Medulla oblongata (tissue), 1 donor: ENCODE results near the gene MST1R.
A peak's percentile ranks its signal among the peaks of the same experiment; 100 is the strongest.

Source experiments
- DNase-seq: peaks from one replicate; pipeline ENCODE4 v3.0.0-alpha.2; 2015; ENCODE audit errors: extremely low spot score

The MST1R gene

DNA sequence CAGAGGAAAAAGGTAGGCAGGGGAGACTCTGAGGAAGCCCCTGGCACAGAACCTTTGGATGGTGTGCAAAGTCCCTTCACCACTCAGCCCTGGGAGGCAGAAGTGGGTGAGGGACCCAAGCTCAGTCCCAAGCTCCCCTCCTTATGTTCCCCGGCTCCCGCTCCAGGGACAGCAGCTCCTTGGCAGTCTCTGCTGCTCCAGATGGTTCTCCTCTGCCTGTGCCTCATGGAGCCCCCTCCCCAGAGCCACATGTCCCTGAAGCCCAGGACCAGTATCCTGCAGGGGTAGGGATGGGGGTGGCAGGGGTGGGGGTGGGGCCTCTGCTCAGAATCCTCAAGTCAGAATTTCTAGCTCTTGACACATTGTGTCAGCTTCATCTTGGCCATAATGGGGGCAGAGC is 26.0 kb downstream of the MST1R start:
- no peak for DNase-seq

DNA sequence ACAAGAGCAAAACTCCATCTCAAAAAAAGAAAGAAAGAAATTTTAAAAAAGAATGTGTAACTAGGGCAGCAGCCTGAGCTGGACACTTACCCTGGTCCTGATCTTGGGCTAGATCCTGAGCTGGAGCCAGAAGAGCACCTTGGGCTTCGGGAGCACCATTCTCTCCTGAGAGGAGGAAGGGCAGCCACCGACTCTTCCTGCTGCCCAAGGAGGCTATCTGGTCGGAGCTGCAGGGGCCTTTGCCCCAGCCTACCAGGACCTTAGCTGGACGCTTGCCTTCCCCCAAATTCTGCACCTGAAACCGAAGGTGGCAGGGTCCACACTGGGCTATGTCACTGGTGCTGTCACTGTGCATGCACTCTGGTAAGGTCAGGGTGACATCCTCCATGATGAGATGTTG is 27.1 kb downstream of the MST1R start:
- DNase-seq: no peak

DNA sequence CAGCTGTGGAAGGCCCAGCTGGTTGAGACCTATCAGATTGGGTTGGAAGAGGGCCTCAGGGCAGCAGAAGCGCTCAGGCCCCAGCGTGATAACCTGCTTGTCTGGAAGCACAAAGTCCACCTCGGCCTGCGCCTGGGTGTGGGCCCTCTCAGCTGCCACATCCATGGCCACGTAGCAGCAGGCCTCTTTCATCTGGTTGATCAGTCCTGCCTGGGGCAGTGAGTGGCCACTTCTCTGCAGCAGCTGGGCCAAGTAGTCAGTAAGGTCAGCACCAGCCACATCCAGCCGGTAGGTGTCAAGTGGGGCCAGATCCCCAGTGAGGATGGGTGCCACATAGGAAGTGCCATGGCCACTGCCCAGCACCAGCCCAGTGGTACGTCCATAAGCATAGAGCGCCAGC is 30.1 kb downstream of the MST1R start:
- no peak for DNase-seq

DNA sequence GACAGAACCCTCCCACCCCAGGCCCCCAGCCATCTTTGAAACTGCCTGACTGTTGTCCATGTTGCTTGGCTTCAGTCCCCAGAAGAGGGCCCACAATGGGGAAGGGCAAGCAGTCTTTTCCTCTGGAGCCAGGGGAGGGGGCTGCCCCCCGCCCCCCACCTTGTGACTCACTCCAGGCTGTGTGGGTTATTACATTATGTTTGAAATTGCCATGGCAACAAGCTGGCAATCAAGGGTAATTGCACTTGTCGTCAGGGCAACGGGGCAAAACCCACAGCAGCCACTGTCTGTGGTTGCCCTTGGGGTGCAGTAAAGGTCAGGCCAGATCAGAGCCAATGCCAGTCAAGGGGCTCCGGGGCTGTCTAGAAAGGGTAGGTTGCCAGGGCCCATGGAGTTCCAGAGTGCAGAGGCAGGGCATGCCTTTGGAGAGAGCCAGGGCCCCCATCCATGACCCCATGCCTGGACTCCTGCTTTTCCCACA is 30.8 kb downstream of the MST1R start:
- no peak for DNase-seq

DNA sequence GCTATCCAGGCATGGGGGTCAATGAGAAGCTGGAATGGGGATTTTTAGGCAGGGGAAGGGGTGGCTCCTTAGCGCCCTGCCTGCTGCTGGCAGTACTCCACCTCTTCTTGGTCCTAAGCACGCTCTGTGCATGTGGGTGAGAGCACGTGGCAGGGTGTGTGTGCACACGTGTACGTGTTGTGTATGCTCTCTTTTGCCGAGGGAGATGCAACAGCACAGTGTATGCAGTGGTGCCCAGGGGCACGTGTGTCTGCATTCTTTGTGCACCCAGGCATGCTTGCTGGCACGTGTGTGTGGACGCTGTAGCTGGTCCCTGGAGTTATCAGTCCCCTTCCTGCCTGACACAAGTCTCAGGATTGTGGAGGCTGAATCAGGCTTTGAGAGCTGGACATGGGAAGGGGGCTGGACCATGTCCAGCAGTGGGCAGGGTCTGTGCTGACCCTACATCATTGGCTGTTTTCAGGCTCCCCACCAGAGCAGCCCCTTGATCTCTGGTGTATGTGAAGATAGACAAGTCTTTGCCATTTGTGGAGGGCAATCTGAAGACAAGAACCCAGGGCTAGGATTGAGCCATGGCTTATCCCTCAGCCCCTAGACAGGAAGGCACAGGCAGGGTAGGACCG is 32.0 kb downstream of the MST1R start:
- DNase-seq: no peak

DNA sequence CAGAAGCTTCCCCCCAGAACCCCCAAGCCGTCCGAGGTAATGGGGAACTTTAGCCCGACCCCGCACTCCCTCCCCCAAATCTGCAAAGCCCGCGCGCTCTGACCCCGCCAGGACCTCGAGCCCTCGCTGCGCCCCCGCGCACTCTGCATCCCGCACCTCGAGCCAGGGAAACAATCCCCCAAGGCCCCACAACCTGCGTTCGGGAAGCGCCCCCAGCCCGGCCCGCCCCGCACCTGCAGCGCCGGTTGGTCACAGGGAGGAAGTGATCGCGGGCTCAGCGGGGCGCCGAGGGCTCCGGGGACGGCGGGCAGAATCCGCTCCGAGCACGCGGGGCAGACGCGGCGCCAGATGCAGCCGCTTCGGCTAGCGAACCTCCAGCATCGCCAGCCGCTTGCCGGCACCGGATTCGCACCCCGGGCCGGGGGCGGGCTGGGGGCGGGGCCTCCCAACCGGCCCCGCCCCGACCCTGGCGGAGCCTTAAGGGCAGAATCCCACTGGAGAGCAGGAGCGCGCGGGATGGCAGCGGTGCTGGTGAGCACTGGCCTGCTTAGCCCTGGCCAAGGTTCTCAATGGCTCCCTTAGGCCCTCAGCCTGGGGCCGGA is 34.0 kb downstream of the MST1R start, which contains the start of gene CAMKV:
CAMKV (minus strand) TSS at position 382 of the 602 bp plus-strand sequence. CDS start 7,518 bp downstream, outside the sequence.
- no peak for DNase-seq

DNA sequence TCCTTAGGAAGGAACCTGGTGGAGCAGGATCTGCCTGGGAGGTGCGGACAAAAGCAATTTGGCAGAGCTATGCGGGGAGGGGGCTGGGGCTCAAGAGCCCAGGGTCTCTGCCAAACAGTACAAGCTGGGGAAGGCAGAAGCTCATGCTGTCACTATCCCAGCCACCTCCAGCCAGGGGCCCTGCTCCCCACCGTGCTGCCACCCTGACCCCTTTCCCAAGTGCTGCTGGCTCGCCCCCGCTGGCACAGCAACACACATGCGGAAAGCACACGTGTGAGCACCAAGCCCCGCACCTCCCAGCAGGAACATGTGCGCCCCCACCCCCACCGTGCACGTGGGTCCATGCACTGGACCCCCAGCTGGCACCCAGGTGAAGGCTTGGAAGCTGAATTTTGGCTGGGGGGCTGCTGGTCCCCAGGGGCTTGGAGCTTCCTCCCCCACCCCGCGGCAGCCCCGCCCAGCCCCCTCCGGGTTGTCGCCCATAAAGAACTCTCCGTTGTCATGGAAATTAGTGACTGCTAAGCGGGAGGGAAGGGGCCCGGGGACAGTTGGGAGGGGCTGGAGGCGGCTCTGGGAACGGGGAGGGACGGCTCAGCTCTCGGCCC is 34.7 kb downstream of the MST1R start:
- DNase-seq: no peak

DNA sequence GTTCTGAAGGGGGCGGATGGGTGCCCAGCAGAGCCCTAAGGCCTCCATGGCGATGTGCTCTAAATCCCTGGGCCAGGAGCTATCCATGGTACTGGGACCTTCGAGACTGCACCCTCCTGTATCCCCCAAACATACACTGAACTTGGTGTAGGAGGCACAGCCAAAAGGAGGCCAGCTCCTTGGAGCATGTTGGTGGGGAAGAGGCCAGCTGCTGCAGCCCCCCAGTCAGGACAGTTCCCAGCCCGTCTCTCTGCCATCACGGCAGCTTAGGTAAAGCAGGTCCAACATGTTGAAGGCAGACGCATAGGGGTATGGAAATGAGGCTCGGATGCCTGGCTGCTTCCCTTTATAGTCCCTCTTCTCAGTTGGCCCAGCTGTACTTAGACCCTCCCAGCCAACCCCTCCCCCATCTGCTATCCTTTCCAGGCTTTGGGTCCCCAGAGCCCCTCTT is 35.8 kb downstream of the MST1R start:
- DNase-seq: no peak

DNA sequence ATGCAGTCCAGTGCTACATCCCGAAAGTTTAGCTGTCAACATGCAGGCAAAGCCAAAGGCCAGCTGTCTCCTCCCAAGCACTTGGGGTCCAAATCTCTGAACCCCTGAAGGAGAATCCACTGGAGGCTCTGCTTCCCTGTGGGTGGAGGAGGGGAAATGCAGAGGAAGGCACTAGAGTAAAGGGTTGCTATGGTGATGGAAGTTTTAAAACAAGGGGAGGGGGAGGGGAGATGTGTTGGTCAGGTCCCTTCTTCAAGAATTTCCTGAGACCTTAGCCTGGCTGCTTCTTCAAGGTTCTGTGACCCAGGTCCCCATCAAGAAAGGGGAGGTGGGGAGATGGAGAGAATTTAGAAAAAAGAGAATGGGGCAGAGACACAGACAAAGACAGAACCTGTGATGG is 36.3 kb downstream of the MST1R start:
- no peak for DNase-seq

DNA sequence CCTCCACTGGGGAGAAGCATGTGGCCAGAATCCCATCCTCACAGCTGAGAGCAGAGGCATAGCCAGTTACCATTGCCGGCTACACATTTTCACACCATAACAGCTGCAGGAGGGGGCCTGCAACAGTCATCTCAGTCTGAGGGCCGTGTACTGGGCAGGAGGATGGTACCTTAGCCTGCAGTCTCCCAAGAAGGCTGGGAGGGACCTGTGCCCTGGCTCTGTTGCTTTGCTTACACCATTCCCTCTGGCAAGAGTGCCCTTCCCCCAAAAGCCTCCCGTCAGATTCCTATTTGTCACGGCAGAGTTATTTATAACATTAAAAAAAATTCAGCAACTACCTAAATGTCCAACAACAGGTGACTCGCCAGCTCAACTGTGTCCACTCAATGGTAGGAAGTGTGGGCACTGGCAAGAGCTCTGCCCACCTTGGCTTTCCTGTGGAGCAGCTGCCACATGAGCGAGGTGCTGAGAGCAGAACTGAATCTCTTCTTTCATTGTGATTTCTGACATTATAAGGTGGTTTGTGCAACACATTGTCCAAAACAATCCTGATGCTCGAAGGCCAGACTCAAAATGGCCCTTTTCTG is 38.4 kb downstream of the MST1R start:
- no peak for DNase-seq

DNA sequence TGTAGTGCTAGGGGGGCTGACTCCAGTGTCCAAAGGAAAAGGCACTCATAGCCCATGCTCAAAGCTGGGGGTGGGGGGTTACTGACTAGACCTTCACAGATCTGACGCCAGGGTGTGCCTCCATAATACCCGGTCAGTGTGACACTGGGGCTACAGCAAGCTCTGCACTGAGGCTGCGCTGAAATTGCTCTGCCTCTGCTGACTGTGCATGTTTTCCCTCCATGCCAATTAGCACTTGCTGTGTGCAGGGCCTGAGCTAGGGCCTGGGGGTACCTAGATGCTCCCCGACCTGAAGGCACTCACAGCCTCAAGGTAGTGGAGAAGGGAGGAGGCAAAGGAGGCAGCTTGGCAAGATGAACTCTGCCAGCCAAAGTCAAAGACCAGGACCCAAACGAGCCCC is 39.2 kb downstream of the MST1R start:
- no peak for DNase-seq

DNA sequence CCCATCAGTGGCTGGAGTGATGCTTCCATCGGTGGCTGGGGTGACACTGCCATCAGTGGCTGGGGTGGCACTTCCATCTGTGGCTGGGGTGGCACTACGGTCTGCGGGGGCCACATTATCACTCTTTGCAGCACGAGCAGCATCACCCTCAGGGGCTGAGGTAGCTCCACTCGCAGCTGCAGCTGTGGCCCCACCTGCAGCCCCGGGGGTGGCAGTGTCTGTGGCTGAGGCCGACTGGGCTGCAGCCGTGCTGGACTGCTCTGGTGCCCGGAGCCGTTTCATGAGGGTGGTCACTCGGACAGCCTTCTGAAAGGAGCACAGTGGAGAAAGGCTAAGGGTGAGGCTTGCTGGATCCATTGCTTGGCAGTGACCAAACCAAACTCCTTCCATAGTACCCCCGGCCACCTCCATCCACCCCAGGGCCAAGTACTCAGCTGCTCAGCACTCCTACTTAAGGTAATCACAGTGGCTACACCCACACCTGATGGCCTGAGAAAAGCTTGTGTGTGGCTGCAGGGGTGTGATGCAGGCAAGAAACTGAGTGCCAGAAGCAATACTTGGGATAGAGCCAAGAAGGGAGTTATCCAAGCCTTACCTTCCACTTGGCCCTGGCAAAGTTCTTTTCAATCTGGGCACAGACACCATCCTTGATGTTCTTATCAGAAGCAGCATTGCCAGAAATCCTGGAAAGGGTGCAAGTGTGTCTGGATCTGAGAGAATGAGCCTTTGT is 43.9 kb downstream of the MST1R start:
- no peak for DNase-seq

DNA sequence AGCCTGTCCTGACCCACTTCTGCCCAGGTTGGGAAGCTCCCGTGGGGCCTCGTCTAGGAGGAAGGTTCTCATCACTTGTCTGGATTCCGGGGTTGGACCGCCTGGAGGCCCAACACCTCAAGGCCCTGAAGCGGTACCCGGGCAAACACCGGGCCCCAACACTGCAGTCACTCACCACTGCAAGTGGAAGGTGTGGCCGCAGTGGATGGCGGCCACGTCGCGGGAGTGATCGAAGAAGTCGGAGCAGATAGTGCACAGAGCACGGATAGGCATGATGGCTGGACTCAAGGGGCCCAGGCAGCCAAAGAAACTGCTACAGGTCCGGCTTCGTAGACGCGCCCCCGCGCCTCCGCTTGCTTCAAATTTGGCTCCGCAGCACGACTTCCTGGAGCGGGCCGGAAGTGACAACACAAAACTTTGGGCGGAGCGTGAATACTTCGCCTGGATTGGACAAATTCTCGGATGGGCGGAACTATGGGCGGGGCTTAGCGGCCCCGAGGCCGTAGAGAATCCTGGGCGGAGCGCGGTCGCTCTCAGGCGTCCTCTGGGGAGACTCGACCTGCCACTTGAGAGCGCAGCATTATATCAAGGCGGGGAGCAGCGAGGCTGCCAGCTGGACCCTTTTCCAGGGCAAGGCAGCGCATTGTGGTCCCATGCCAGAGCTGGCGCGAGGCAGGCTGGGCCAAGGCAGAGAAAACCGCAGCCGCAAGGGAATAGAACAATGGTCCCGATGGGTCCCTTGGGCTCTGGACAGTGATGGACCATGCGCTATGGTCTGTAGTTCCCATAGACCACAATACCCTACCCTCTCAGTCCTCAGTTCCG is 47.3 kb downstream of the MST1R start, which contains the start of gene TRAIP:
TRAIP (minus strand) TSS at position 384 of the 825 bp plus-strand sequence; CDS start at position 273, 111 bp downstream.
- DNase-seq: peak; percentile 97

DNA sequence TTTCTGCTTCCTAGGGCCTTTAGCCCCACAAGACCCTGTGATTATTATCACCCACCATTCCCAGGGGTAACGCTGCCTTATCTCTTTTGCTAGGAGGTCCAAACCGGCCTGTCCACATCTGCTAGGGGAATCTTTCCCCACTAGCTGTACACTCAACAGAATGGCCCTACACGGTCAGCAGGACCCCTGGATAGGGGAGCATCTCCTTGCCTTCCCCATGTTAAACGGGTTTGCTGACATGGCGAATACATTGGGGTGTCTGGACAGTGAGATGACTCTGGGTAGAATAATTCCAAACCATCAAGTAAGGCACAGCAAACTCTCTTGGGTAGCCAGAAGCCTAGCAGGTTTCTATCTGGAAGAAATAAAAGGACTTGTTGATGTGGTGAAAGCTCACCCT is 48.0 kb downstream of the MST1R start:
- DNase-seq: no peak

DNA sequence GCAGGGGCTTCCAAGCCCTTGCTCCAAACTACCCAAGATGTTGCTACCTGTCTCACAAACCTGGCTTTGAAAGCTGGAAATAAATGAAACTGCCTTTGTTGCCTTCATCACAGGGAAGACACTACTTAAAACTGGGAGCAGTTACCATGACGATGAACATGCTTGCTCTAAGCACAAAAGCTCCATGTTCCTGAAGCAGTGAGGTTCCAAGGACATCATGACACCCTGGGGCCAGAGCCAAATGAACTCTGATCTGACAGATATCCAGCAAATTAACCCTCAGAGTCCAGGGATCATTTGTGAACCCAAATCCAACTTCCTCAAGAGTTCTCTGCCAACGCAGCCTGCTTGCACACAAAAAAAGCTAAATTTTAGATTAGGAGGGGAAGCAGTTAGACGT is 58.0 kb downstream of the MST1R start:
- no peak for DNase-seq

DNA sequence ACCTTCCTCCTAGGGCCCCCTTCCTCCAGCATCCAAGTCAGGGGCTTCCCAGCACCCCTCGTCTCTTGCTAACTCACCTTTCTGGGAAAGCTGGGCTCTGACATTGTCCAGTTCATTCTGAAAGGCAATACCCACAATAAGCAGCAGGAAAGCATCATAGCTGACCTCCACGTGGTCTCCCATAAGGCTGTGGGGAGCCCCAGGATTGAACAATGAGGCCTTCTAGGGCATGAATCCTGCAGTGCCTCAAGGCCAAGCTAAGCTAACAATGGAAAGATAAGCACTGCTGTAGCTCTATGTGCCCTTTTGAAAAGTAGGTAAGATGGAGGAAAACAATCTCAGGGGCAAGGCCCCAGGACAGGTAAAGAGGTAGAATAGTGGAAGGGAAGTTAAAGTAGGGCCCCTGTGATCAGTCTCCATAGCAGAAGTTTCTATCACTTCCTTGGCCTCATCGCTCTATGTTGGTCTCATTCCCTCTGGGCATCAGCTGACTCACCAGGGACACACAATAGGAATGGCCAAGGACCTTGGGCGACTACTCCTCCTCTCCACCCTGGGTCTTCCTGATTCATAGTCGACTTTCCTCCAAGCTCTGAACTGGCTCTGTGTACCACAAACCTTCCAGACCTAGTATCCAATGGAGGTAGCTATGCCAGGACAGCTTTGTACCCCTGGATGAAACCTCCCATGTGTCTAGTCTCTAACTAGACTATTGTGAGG is 59.0 kb downstream of the MST1R start:
- no peak for DNase-seq

DNA sequence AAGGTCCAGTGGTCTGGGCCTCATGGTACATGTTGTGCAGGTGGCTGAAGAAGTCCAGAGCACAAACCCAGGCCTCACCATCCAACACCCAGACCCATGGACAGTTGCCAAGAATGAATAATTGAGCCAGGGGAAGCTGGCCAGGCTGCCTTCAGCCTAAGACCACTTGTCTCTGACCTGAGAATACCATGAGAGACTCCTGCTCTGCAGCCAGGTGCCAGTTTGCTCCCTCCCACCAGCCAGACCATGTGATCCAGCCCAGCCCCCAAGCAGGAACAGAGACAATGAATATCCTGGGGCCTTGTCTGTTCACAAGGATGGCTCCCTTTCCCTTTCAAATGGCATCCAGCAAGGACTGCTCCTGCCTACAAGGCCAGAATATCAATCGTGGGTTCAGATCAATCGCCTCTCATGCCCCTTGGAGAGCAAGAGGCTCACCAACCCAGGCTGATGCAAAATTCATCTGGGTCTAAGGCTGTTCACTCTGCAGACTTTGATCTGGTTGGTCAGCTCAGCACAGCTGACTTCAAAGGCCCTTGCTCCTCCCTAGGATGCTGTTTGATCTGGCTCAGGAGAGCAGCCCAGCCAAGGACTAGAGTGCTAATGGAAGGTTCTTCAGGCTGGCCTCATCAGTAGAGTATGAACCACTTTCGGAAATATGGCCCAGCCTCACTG is 60.7 kb downstream of the MST1R start:
- no peak for DNase-seq

DNA sequence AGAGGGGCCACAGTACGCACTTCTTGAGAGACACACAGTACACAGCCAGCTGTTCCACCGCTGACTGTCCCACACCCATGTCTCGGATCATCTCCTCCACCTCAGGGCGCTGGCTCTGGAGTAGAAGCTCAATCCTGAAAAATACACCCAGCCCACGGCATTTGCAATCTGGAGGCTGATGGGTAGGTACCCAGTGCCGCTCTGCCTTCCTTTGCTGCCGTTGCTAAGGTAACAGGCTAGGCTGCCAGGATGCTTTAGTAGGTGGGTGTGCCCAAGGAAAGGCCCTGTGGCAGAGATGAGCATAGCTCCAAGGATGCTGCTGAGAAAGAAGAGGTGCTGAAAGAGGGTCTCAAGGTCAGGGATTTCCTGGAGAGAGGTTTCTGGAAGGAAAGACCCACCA is 61.9 kb downstream of the MST1R start:
- DNase-seq: no peak

DNA sequence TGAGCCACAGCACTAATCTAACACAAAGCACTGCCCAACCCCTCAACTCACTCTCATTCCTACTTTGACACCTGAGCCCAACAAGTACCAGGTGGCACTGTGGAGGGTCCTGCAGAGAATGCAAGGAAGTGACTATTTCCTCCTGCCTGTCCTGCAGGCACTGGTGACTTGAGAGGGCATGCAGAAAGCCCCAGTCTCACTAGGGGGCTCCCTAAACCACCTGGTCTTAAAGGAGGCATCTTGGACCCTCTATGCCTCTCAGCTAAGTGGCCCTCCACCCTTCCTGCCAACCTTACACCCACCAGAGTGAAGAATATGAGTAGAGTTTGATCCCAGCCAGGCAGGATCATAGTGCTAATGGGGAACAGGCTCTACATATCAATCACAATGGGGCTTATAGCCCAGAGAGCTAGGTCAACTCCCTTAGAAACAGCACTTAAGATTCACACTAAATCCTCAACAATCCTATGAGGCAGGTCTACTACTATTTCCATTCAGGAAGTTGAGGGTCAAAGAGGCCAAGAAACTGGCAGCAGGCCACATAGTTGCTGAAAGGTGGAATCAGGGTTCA is 62.5 kb downstream of the MST1R start:
- DNase-seq: no peak

DNA sequence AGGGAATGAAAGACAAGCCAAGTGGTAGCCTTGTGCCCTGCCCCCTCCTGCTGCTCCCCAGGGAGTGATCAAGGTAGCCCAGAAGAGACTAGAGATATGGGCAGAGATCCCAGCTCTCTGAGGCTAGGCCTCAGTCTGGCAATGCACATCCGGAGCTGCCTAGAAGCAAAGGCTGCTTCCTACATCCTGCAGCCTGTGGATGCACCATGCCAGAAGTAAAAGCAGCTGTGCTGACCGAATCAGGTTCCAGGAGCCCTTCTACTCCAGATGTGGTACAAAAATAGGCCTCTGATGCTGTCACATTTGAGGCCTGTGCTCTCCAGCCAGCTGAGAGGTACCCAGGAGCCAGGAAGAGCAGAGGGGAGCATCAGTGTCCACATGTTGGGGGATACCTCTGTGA is 63.3 kb downstream of the MST1R start:
- DNase-seq: no peak
